ENCODE data around the gene RASGEF1B. TPM values are rescaled to one million over a fixed set of nuclear protein-coding genes. Genes with fewer than 3 reads are reported as not detected.

RASGEF1B gene
- total and polyA plus RNA-seq, 2 donors (not counting 3 experiments of a cell fraction or from before 2014, with no cell fraction given): not detected

DNA sequence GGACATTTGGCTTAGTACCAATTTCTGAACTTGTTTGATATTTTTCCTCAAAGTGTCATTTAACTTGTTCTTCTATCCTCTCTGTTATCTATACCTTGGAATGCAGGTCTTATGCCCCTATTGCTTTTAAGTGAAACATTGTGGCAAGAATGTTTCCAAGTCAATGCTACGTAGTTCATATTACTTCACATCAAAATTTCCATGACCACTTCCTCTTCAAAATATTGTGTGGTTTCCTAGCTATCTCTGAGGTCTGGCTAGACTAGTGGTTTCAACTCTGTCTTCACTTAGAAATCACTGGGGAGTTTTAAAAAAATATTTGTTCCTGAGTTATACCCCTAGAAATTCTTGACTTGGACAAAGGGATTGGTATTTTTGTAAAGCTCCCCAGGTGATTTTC lies 20.2 kb upstream of the RASGEF1B start:
- H3K79me2 ChIP-seq (ENCODE audit: control insufficient read depth, insufficient read depth, low read length): no peaks in the 10 kb centered on the region
- H3K27ac ChIP-seq (ENCODE audit: insufficient read depth, low read depth, low read length): no peak overlapping the region
- H3K9ac ChIP-seq (replicated peaks; ENCODE audit: extremely low read depth, insufficient read depth, low read length): no peak overlapping the region
- FAIRE-seq (no peak), DNase-seq (ENCODE audit: low read depth, low spot score) (no peak)
- no peak overlapping the region for H2AFZ ChIP-seq (ENCODE audit: low read depth, low read length)
- no peaks in the 10 kb centered on the region for H3K36me3 ChIP-seq (ENCODE audit: control insufficient read depth in 2 of 2, extremely low read depth in 1 of 2, insufficient read depth in 2 of 2, low read length in 2 of 2)
- H3K4me1 ChIP-seq (ENCODE audit: control insufficient read depth, extremely low read depth, insufficient read depth, low read length): no peaks in the 10 kb centered on the region
- POLR2A ChIA-PET: no interaction called here
- H3K4me2 ChIP-seq (ENCODE audit: insufficient read depth, low read length): no peak overlapping the region
- no peaks in the 10 kb centered on the region for H3K9me1 ChIP-seq (replicated peaks; ENCODE audit: control insufficient read depth, extremely low read depth, insufficient read depth, low read length)
- no peaks in the 10 kb centered on the region for H3K27me3 ChIP-seq (ENCODE audit: control insufficient read depth in 2 of 2, insufficient read depth in 2 of 2, low read length in 2 of 2)
- intact Hi-C loops (cut with micrococcal nuclease) (no loop called here), dilution Hi-C loops (cut with MboI; ENCODE audit: extremely low pct_ligation_motif_present, low sequenced_read_pairs) (no loop called here)
- no TSS peak for BruUV-seq (replicated peaks)
- CTCF ChIA-PET: interaction anchor here (1.2 kb wide), 1 partner anchor 20 kb away, joined by 3 read pairs; the partner anchor contains the start of gene RASGEF1B
- TF ChIP-seq EZH2 (IDR thresholded peaks at IDR 0.05; ENCODE audit: borderline replicate concordance, low read depth, low read length, severe bottlenecking) (no peak), POLR2A (IDR thresholded peaks at IDR 0.05; ENCODE audit: low read depth, low read length) (no peak), JUN (IDR thresholded peaks at IDR 0.05; ENCODE audit: borderline replicate concordance, insufficient read depth, insufficient read length, low read depth) (no peak), POLR2AphosphoS5 (IDR thresholded peaks at IDR 0.05; ENCODE audit: insufficient read depth, low read depth, low read length) (no peak), MYC (IDR thresholded peaks at IDR 0.05; ENCODE audit: low read depth, low read length) (no peak)
- TF ChIP-seq, protein P1, sequence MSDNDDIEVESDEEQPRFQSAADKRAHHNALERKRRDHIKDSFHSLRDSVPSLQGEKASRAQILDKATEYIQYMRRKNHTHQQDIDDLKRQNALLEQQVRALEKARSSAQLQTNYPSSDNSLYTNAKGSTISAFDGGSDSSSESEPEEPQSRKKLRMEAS (IDR thresholded peaks at IDR 0.05; ENCODE audit: insufficient read depth, insufficient read length): no peak
- H4K20me1 ChIP-seq (replicated peaks; ENCODE audit: control insufficient read depth, extremely low read depth, insufficient read depth, low read length): no peaks in the 10 kb centered on the region
- no peaks in the 10 kb centered on the region for H3K9me3 ChIP-seq (replicated peaks; ENCODE audit: control insufficient read depth, insufficient read depth, low read length)
- no peak overlapping the region for H3K4me3 ChIP-seq (replicated peaks in 1 of 3; ENCODE audit: insufficient read depth in 1 of 3, low read depth in 1 of 3, low read length in 3 of 3)

DNA sequence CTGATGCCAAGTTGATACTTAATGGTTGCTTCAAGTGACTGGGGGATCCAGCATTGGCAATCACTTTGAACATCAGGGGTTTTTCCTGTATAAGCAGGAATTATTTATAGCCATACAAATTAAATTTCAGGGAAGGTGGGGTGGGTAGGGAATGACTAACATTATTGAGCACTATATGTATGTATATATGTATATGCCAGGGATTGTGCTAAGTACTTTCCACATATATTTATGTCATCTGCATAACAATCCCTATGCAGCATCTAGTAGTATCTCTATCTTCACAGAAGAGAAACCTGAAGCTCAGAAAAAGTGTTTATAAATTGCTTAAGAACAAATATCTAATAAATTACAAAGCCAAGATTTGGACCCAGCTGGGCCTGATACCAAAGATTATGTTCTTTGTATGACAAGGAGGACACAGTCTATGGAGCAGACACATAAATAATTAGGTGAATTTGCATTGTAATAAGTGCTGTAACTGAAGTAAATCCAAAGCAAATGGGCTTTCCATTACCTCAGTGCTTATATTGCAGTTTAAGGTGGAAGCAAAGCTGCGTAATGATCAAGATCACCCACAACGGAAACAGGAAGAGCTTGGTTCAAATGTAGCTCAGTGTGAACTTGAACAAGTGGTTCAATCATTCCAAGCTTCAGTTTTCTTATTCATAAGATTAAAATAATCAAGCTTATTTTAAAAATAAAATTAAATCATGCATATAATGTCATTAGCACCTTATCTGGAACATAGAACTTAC lies 18.9 kb upstream of the RASGEF1B start:
- FAIRE-seq (no peak), DNase-seq (ENCODE audit: low read depth, low spot score) (no peak)
- BruUV-seq (replicated peaks): no TSS peak
- H2AFZ ChIP-seq (ENCODE audit: low read depth, low read length): no peak overlapping the region
- H3K9me3 ChIP-seq (replicated peaks; ENCODE audit: control insufficient read depth, insufficient read depth, low read length): no peaks in the 10 kb centered on the region
- H3K36me3 ChIP-seq (ENCODE audit: control insufficient read depth in 2 of 2, extremely low read depth in 1 of 2, insufficient read depth in 2 of 2, low read length in 2 of 2): no peaks in the 10 kb centered on the region
- H3K9ac ChIP-seq (replicated peaks; ENCODE audit: extremely low read depth, insufficient read depth, low read length): no peak overlapping the region
- H3K79me2 ChIP-seq (ENCODE audit: control insufficient read depth, insufficient read depth, low read length): no peaks in the 10 kb centered on the region
- POLR2A ChIA-PET: no interaction called here
- H3K27me3 ChIP-seq (ENCODE audit: control insufficient read depth in 2 of 2, insufficient read depth in 2 of 2, low read length in 2 of 2): no peaks in the 10 kb centered on the region
- no peak for TF ChIP-seq FOS (IDR thresholded peaks at IDR 0.05; ENCODE audit: borderline replicate concordance, insufficient read depth, low read length)
- no peak for TF ChIP-seq GATA2 (IDR thresholded peaks at IDR 0.05; ENCODE audit: insufficient read depth, insufficient read length, low read depth, low read length)
- no peak for TF ChIP-seq POLR2AphosphoS5 (IDR thresholded peaks at IDR 0.05; ENCODE audit: insufficient read depth, low read depth, low read length)
- TF ChIP-seq, protein P1 (IDR thresholded peaks at IDR 0.05; ENCODE audit: insufficient read depth, insufficient read length): no peak
- no peak for TF ChIP-seq MYC (IDR thresholded peaks at IDR 0.05; ENCODE audit: low read depth, low read length)
- no peak for TF ChIP-seq JUN (IDR thresholded peaks at IDR 0.05; ENCODE audit: borderline replicate concordance, insufficient read depth, insufficient read length, low read depth)
- TF ChIP-seq POLR2A (IDR thresholded peaks at IDR 0.05; ENCODE audit: low read depth, low read length): no peak
- TF ChIP-seq, protein P2, sequence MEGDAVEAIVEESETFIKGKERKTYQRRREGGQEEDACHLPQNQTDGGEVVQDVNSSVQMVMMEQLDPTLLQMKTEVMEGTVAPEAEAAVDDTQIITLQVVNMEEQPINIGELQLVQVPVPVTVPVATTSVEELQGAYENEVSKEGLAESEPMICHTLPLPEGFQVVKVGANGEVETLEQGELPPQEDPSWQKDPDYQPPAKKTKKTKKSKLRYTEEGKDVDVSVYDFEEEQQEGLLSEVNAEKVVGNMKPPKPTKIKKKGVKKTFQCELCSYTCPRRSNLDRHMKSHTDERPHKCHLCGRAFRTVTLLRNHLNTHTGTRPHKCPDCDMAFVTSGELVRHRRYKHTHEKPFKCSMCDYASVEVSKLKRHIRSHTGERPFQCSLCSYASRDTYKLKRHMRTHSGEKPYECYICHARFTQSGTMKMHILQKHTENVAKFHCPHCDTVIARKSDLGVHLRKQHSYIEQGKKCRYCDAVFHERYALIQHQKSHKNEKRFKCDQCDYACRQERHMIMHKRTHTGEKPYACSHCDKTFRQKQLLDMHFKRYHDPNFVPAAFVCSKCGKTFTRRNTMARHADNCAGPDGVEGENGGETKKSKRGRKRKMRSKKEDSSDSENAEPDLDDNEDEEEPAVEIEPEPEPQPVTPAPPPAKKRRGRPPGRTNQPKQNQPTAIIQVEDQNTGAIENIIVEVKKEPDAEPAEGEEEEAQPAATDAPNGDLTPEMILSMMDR (IDR thresholded peaks at IDR 0.05; ENCODE audit: extremely low read depth in 1 of 2, insufficient read depth in 1 of 2, low read depth in 1 of 2, low read length in 2 of 2): no peak
- no peak for TF ChIP-seq EZH2 (IDR thresholded peaks at IDR 0.05; ENCODE audit: borderline replicate concordance, low read depth, low read length, severe bottlenecking)
- H3K27ac ChIP-seq (ENCODE audit: insufficient read depth, low read depth, low read length): no peak overlapping the region
- CTCF ChIA-PET: interaction anchor here (1.2 kb wide), 1 partner anchor 23 kb away, joined by 7 read pairs; no protein-coding TSS in a partner anchor
- no peak overlapping the region for H3K4me3 ChIP-seq (replicated peaks in 1 of 3; ENCODE audit: insufficient read depth in 1 of 3, low read depth in 1 of 3, low read length in 3 of 3)
- dilution Hi-C loops (cut with MboI; ENCODE audit: extremely low pct_ligation_motif_present, low sequenced_read_pairs): no loop called here
- no peak overlapping the region for H3K4me2 ChIP-seq (ENCODE audit: insufficient read depth, low read length)
- intact Hi-C loops (cut with micrococcal nuclease): no loop called here
- H3K9me1 ChIP-seq (replicated peaks; ENCODE audit: control insufficient read depth, extremely low read depth, insufficient read depth, low read length): no peaks in the 10 kb centered on the region
- H3K4me1 ChIP-seq (ENCODE audit: control insufficient read depth, extremely low read depth, insufficient read depth, low read length): no peaks in the 10 kb centered on the region
- no peaks in the 10 kb centered on the region for H4K20me1 ChIP-seq (replicated peaks; ENCODE audit: control insufficient read depth, extremely low read depth, insufficient read depth, low read length)

Measured in endothelial cell of umbilical vein (primary cell).